ENCODE data around the gene RPLP1.

DNA sequence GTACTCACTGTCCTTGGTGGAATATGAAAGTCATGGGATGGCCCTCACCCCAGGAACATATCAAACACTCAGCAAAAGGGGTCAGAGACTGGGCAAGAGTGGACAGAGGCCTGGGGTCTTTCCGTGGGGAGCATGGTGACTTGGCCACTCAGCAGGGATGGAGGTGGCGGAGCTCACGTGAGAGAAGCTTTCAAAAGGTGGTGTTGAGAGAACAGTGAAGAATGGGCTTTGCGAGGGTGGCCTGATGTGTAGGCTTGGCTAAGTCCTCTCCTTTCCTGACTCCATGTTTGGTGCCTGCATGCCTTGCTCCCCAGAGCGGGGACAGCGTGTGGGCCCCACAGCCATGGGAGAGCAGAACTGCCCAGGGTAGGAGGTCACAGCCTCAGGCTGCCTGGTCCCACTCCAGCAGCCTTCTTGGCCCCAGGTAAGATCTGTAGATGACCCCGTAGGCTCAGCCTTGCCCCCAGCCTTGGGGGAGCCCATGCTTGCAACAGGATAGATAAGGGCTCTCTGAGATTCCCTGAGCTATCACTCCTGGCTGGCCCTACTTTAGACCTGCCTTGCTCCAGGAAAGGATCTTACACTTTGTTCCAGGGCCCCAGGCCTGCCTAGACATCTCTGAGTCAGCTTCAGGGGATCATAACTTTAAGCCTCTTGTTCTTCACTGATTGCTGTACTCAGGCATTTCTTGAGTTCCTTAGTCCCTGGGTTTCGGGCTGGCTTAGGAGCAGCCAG lies 17.0 kb downstream of the RPLP1 start:
- TF ChIP-seq, protein P1, sequence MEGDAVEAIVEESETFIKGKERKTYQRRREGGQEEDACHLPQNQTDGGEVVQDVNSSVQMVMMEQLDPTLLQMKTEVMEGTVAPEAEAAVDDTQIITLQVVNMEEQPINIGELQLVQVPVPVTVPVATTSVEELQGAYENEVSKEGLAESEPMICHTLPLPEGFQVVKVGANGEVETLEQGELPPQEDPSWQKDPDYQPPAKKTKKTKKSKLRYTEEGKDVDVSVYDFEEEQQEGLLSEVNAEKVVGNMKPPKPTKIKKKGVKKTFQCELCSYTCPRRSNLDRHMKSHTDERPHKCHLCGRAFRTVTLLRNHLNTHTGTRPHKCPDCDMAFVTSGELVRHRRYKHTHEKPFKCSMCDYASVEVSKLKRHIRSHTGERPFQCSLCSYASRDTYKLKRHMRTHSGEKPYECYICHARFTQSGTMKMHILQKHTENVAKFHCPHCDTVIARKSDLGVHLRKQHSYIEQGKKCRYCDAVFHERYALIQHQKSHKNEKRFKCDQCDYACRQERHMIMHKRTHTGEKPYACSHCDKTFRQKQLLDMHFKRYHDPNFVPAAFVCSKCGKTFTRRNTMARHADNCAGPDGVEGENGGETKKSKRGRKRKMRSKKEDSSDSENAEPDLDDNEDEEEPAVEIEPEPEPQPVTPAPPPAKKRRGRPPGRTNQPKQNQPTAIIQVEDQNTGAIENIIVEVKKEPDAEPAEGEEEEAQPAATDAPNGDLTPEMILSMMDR (IDR thresholded peaks at IDR 0.05): no peak
- no peak for TF ChIP-seq POLR2A (IDR thresholded peaks at IDR 0.05)
